HUES6 (cell line): ENCODE measurements around the gene MED16.

Source experiments
- H3K27ac ChIP-seq: 2 replicates; pipeline ENCODE4 v1.7.0; 2013; ENCODE audit warnings: low read depth, mild to moderate bottlenecking, low read length, inconsistent platforms
- H3K27me3 ChIP-seq: 2 replicates; pipeline ENCODE4 v1.6.1; 2013; ENCODE audit warnings: low read length; ENCODE audit not compliant: control insufficient read depth, insufficient read depth
- H3K36me3 ChIP-seq: 2 replicates; pipeline ENCODE4 v1.6.1; 2013; ENCODE audit warnings: low read length; ENCODE audit not compliant: control insufficient read depth, insufficient read depth
- H3K4me1 ChIP-seq: 2 replicates; pipeline ENCODE4 v1.6.1; 2013; ENCODE audit warnings: low read length; ENCODE audit not compliant: control insufficient read depth, insufficient read depth
- H3K4me3 ChIP-seq: 2 replicates; pipeline ENCODE4 v1.5.1; 2013; ENCODE audit warnings: low read depth, low read length
- H3K9ac ChIP-seq: one replicate; pipeline ENCODE4 v1.6.1; 2013; ENCODE audit warnings: mild to moderate bottlenecking, low read length
- H3K9me3 ChIP-seq: 2 replicates; pipeline ENCODE4 v1.6.1; 2013; ENCODE audit warnings: low read depth, low read length; ENCODE audit not compliant: control insufficient read depth, insufficient read depth

MED16 gene

GRCh38 chr19:892894-893689, at the start of gene MED16, which contains the start of gene RNU6-9:
TSS of gene MED16 (minus strand) at chr19:893187. CDS start at chr19:891131, 2,056 bp downstream.
TSS of gene RNU6-9 (plus strand) at chr19:893484.
- Histone ChIP-seq H3K4me3 (peak within 1 kb of the TSS; percentile 92), H3K27me3 (no peaks in the 10 kb centered on the region), H3K36me3 (peaks cover 27% of the 10 kb centered on the region), H3K9ac (peak within 1 kb of the TSS; percentile 91), H3K4me1 (peaks cover 5% of the 10 kb centered on the region; the same call in 1 of the 2 replicates), H3K27ac (peak within 1 kb of the TSS; percentile 97), H3K9me3 (no peaks in the 10 kb centered on the region)

GRCh38 chr19:942133-942645, 49.2 kb upstream of the MED16 start:
- H3K27ac ChIP-seq = no peak overlapping the region
- H3K4me3 ChIP-seq = no peak overlapping the region
- H3K9me3 ChIP-seq = no peaks in the 10 kb centered on the region
- no peak overlapping the region for H3K9ac ChIP-seq
- H3K27me3 ChIP-seq = no peaks in the 10 kb centered on the region
- H3K36me3 ChIP-seq = peaks cover 54% of the 10 kb centered on the region
- H3K4me1 ChIP-seq = no peaks in the 10 kb centered on the region

- no peaks in the 10 kb centered on the region for H3K27me3 ChIP-seq
- H3K4me1 ChIP-seq = no peaks in the 10 kb centered on the region
- peaks cover 53% of the 10 kb centered on the region for H3K36me3 ChIP-seq
- no peak overlapping the region for H3K27ac ChIP-seq
- H3K4me3 ChIP-seq = no peak overlapping the region
- no peak overlapping the region for H3K9ac ChIP-seq
- H3K9me3 ChIP-seq = no peaks in the 10 kb centered on the region
Measured at GRCh38 chr19:941292-942132, 48.5 kb upstream of the MED16 start.

- Histone ChIP-seq H3K4me3 (no peak overlapping the region), H3K4me1 (no peaks in the 10 kb centered on the region), H3K27me3 (no peaks in the 10 kb centered on the region), H3K27ac (no peak overlapping the region), H3K9ac (no peak overlapping the region), H3K36me3 (peaks cover 58% of the 10 kb centered on the region), H3K9me3 (no peaks in the 10 kb centered on the region)
Measured at GRCh38 chr19:940591-941291, 47.8 kb upstream of the MED16 start.

- peak overlapping the region; percentile 33 for H3K9ac ChIP-seq
- H3K4me1 ChIP-seq = no peaks in the 10 kb centered on the region
- no peaks in the 10 kb centered on the region for H3K9me3 ChIP-seq
- H3K36me3 ChIP-seq = peaks cover 64% of the 10 kb centered on the region
- H3K27me3 ChIP-seq = no peaks in the 10 kb centered on the region
- no peak overlapping the region for H3K4me3 ChIP-seq
- no peak overlapping the region for H3K27ac ChIP-seq
Measured at GRCh38 chr19:939922-940321, 46.9 kb upstream of the MED16 start.

GRCh38 chr19:939439-939838, 46.5 kb upstream of the MED16 start:
- H3K27me3 ChIP-seq = no peaks in the 10 kb centered on the region
- no peaks in the 10 kb centered on the region for H3K9me3 ChIP-seq
- H3K36me3 ChIP-seq = peaks cover 65% of the 10 kb centered on the region
- H3K27ac ChIP-seq = no peak overlapping the region
- H3K9ac ChIP-seq = peak overlapping the region; percentile 33
- H3K4me1 ChIP-seq = peaks cover 3% of the 10 kb centered on the region; the same call in 1 of the 2 replicates
- no peak overlapping the region for H3K4me3 ChIP-seq

- Histone ChIP-seq H3K36me3 (peaks cover 61% of the 10 kb centered on the region), H3K9ac (no peak overlapping the region), H3K4me3 (no peak overlapping the region), H3K27ac (no peak overlapping the region), H3K4me1 (peaks cover 12% of the 10 kb centered on the region; the same call in 1 of the 2 replicates), H3K27me3 (no peaks in the 10 kb centered on the region), H3K9me3 (no peaks in the 10 kb centered on the region)
Measured at GRCh38 chr19:938233-938923, 45.4 kb upstream of the MED16 start.

GRCh38 chr19:937259-937694, 44.3 kb upstream of the MED16 start:
- peaks cover 23% of the 10 kb centered on the region for H3K4me1 ChIP-seq

GRCh38 chr19:936175-936546, 43.2 kb upstream of the MED16 start:
- no peaks in the 10 kb centered on the region for H3K27me3 ChIP-seq
- H3K36me3 ChIP-seq = peaks cover 59% of the 10 kb centered on the region
- peaks cover 25% of the 10 kb centered on the region for H3K4me1 ChIP-seq

More at GRCh38 chr19:937259-937694, 44.3 kb upstream of the MED16 start:
- no peak overlapping the region for H3K27ac ChIP-seq
- H3K9ac ChIP-seq = no peak overlapping the region
- no peaks in the 10 kb centered on the region for H3K27me3 ChIP-seq
- peaks cover 60% of the 10 kb centered on the region for H3K36me3 ChIP-seq
- no peaks in the 10 kb centered on the region for H3K9me3 ChIP-seq
- H3K4me3 ChIP-seq = no peak overlapping the region

GRCh38 chr19:934865-935479, 42.0 kb upstream of the MED16 start:
- Histone ChIP-seq H3K4me1 (peaks cover 25% of the 10 kb centered on the region), H3K27me3 (no peaks in the 10 kb centered on the region), H3K9ac (no peak overlapping the region), H3K36me3 (peaks cover 60% of the 10 kb centered on the region), H3K4me3 (no peak overlapping the region), H3K9me3 (no peaks in the 10 kb centered on the region), H3K27ac (peak overlapping the region; percentile 96; the same call in 1 of the 2 replicates)

More at GRCh38 chr19:936175-936546, 43.2 kb upstream of the MED16 start:
- H3K9ac ChIP-seq = no peak overlapping the region
- H3K9me3 ChIP-seq = no peaks in the 10 kb centered on the region
- H3K4me3 ChIP-seq = no peak overlapping the region
- H3K27ac ChIP-seq = no peak overlapping the region
